ENCODE measurements around the gene PCDH9. TPM values are rescaled to one million over a fixed set of nuclear protein-coding genes. Genes with fewer than 3 reads are reported as not detected.

The PCDH9 gene
- total RNA-seq, 1 experiment from 2014 or later, result 5.8 TPM

DNA sequence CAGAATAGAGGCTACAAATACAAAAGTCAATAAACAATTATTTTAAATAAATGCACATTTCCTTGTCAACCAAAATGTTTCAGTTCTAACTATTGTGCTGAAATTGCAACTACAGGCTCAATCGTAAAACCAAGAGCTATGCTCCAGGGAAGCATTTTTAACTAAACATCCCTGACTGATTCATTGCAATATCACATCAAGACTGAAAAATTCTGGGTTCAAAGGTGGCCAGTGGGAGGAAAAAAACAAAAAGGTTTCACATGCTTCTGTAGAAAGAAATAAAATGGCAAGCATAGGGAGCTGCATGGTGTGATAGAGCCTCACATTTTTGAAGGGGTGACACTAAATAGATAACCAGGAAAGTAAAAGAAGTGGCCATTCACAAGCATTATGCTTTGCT, 862.8 kb downstream of the PCDH9 start:
- Histone ChIP-seq H3K36me3 (ENCODE audit: insufficient read depth, low read length, poor library complexity, severe bottlenecking) (no peaks in the 10 kb centered on the region), H3K9me3 (ENCODE audit: low read depth, low read length, poor library complexity, severe bottlenecking) (no peaks in the 10 kb centered on the region), H3K27me3 (replicated peaks; ENCODE audit: insufficient read depth, low read depth, low read length, poor library complexity) (no peaks in the 10 kb centered on the region), H3K4me1 (ENCODE audit: insufficient read depth, low read length, poor library complexity, severe bottlenecking) (no peaks in the 10 kb centered on the region), H3K4me3 (ENCODE audit: low read depth, low read length, poor library complexity, severe bottlenecking) (no peak overlapping the region), H3K27ac (ENCODE audit: low read depth, low read length, poor library complexity, severe bottlenecking) (no peak overlapping the region)
- no peak for TF ChIP-seq EZH2 (IDR thresholded peaks at IDR 0.05; ENCODE audit: borderline replicate concordance, low read depth, low read length, poor library complexity, severe bottlenecking)
- TF ChIP-seq, protein P1, sequence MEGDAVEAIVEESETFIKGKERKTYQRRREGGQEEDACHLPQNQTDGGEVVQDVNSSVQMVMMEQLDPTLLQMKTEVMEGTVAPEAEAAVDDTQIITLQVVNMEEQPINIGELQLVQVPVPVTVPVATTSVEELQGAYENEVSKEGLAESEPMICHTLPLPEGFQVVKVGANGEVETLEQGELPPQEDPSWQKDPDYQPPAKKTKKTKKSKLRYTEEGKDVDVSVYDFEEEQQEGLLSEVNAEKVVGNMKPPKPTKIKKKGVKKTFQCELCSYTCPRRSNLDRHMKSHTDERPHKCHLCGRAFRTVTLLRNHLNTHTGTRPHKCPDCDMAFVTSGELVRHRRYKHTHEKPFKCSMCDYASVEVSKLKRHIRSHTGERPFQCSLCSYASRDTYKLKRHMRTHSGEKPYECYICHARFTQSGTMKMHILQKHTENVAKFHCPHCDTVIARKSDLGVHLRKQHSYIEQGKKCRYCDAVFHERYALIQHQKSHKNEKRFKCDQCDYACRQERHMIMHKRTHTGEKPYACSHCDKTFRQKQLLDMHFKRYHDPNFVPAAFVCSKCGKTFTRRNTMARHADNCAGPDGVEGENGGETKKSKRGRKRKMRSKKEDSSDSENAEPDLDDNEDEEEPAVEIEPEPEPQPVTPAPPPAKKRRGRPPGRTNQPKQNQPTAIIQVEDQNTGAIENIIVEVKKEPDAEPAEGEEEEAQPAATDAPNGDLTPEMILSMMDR (conservative IDR thresholded peaks at IDR 0.05; ENCODE audit: low read depth, low read length), result no peak
- DNase-seq (ENCODE audit: low spot score), result no peak
- BruUV-seq (replicated peaks), result no TSS peak
- intact Hi-C loops (cut with micrococcal nuclease; ENCODE audit: unreplicated experiment), result no loop called here
- CTCF ChIA-PET, result no interaction called here
- POLR2A ChIA-PET (ENCODE audit: low non-redundant PET), result no interaction called here

DNA sequence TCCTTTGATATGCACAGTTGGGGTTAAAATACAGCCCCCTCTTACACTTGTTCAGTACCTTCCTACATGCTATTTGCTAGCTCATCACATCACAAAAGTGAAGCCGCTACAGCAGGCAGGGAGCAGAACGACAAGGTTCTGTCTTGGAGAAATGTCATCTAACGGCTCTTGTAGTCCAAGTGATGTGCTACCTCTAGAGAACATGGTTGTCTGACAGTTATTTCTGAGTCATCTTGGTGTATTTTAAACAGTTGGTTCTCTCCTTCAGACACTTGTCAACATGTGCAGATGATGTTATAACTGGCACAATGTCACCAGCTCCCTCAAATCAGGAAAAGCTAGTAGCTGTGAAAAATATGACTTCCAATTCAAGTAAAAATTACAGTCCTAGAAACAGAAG, 865.0 kb downstream of the PCDH9 start:
- ChIA-PET POLR2A (ENCODE audit: low non-redundant PET) (no interaction called here), CTCF (no interaction called here)
- no peak for DNase-seq (ENCODE audit: low spot score)
- H3K4me1 ChIP-seq (ENCODE audit: insufficient read depth, low read length, poor library complexity, severe bottlenecking), result no peaks in the 10 kb centered on the region
- intact Hi-C loops (cut with micrococcal nuclease; ENCODE audit: unreplicated experiment), result no loop called here
- H3K9me3 ChIP-seq (ENCODE audit: low read depth, low read length, poor library complexity, severe bottlenecking), result no peaks in the 10 kb centered on the region
- no peak overlapping the region for H3K27ac ChIP-seq (ENCODE audit: low read depth, low read length, poor library complexity, severe bottlenecking)
- TF ChIP-seq, protein P1 (conservative IDR thresholded peaks at IDR 0.05; ENCODE audit: low read depth, low read length), result no peak
- no peak for TF ChIP-seq EZH2 (IDR thresholded peaks at IDR 0.05; ENCODE audit: borderline replicate concordance, low read depth, low read length, poor library complexity, severe bottlenecking)
- no peak overlapping the region for H3K4me3 ChIP-seq (ENCODE audit: low read depth, low read length, poor library complexity, severe bottlenecking)
- no peaks in the 10 kb centered on the region for H3K27me3 ChIP-seq (replicated peaks; ENCODE audit: insufficient read depth, low read depth, low read length, poor library complexity)
- BruUV-seq (replicated peaks), result no TSS peak
- H3K36me3 ChIP-seq (ENCODE audit: insufficient read depth, low read length, poor library complexity, severe bottlenecking), result no peaks in the 10 kb centered on the region

DNA sequence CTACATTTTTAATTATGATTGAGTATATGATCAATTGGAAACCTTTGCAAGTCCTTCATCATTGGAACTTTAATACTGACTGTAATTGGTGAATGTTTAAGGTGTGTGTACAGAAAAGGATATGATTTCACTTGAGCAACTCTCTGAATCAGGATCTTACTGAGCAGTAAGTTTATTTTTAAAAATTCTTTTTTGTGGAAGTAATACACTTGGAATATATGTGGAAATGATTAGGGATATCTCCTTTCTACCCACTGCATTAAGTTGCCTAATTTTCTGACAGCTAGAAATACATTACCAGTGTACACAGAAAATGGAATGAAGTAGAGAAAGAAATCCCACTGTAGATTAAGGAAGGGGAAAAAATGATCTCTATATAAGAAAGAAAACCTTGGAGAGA, 865.8 kb downstream of the PCDH9 start:
- Histone ChIP-seq H3K4me1 (ENCODE audit: insufficient read depth, low read length, poor library complexity, severe bottlenecking) (no peaks in the 10 kb centered on the region), H3K27me3 (replicated peaks; ENCODE audit: insufficient read depth, low read depth, low read length, poor library complexity) (no peaks in the 10 kb centered on the region), H3K4me3 (ENCODE audit: low read depth, low read length, poor library complexity, severe bottlenecking) (no peak overlapping the region), H3K27ac (ENCODE audit: low read depth, low read length, poor library complexity, severe bottlenecking) (no peak overlapping the region), H3K36me3 (ENCODE audit: insufficient read depth, low read length, poor library complexity, severe bottlenecking) (no peaks in the 10 kb centered on the region), H3K9me3 (ENCODE audit: low read depth, low read length, poor library complexity, severe bottlenecking) (no peaks in the 10 kb centered on the region)
- intact Hi-C loops (cut with micrococcal nuclease; ENCODE audit: unreplicated experiment), result no loop called here
- DNase-seq (ENCODE audit: low spot score), result no peak
- POLR2A ChIA-PET (ENCODE audit: low non-redundant PET), result no interaction called here
- TF ChIP-seq, protein P1 (conservative IDR thresholded peaks at IDR 0.05; ENCODE audit: low read depth, low read length), result no peak
- no peak for TF ChIP-seq EZH2 (IDR thresholded peaks at IDR 0.05; ENCODE audit: borderline replicate concordance, low read depth, low read length, poor library complexity, severe bottlenecking)
- CTCF ChIA-PET, result no interaction called here
- BruUV-seq (replicated peaks), result no TSS peak

All from A673 (cell line).